Right lobe of liver (tissue), 4 donors: ENCODE results near the gene ABCD2.

Experiments used
- CTCF ChIP-seq, 4 donors: fragments of 200-600 bp in 3 of 4; fragments of 450-650 bp in 1 of 4; IDR thresholded peaks; one replicate each; pipeline versions ENCODE4 v1.5.1 to v1.8.0; 2016 to 2022; ENCODE audit warnings: antibody characterized with exemption in 4 of 4, mild to moderate bottlenecking in 2 of 4
- POLR2A ChIP-seq: fragments of 450-650 bp; IDR thresholded peaks from one replicate; pipeline ENCODE4 v1.6.1; 2017; ENCODE audit warnings: antibody characterized with exemption, mild to moderate bottlenecking
- donor health status: DM: no; HTN: no; CAD: no.
- donor health status: DM: no; HTN: no; CAD: no.
- donor health status: DM: no; HTN: yes; CAD: no.

- TF ChIP-seq CTCF (IDR thresholded peaks at IDR 0.05) (no peak), POLR2A (no peak)
Observed at GRCh38 chr12:39606712-39607423, 12.7 kb downstream of the ABCD2 start.
